Measurements from ENCODE around the gene UVSSA. TPM values are rescaled to one million over a fixed set of nuclear protein-coding genes. Genes with fewer than 3 reads are reported as not detected.
"Not testable (repeated sequence)": the region's sequence is repeated elsewhere in the genome, so short reads cannot be mapped to it uniquely, and the experiment has no call there.

Gene UVSSA
- polyA plus RNA-seq, 1 of the 3 experiments (the other 2 are of a cell fraction) = 14.9 TPM

DNA sequence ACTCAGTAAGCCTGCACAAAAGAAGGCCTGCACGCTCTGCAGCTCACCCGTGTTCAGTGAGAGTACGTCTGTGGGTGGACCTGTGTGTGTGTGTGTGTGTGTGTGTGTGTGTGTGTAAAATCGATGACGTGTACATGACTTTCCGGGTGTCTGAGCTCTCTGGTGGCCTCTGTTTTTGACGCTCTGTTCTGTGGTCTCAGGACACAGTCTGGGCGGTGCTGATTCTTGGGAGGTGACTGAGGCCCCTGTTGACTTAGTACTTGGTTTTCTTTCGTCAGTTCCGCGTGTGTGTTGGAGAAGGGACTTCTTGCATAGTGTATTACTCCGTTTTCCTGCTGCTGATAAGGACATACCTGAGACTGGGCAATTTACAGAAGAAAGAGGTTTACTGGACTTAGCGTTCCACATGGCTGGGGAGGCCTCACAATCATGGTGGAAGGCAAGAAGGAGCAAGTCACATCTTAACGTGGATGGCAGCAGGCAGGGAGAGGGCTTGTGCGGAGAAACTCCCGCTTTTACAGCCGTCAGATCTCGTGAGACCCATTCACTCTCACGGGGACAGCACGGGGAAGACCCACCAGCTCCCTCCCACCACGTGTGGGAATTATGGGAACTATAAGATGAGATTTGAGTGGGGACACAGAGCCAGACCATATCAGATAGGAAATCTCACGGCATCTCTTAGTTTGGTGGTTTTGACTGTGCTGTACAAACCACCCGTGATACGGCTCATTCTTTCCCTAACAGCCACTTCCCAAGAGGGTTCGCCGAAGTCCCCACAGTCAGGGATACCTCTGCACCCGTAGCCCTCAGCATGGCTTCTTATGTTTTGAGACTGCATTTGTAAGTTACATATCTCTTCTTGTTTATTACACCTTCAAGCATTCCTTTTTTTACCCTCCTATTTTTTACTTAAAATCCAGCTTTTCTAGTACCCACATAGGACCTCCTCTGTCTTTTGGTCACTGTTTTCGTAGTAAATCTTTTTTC lies 24.5 kb downstream of the UVSSA start:
- DNase-seq = no peak
- peaks cover 9 to 50% of the 10 kb centered on the region in 2 experiments for H3K36me3 ChIP-seq (replicated peaks in 1 of 2; ENCODE audit: control insufficient read depth in 1 of 2, insufficient read depth in 2 of 2, low read length in 1 of 2)
- WGBS (ENCODE audit: low lambda C conversion rate) = 95% methylated on average over 23 of the region's 28 CpGs
- no peak overlapping the region for H3K4me2 ChIP-seq
- no peak overlapping the region for H3K27ac ChIP-seq (ENCODE audit: low read depth in 2 of 2, low read length in 1 of 2)
- no peaks in the 10 kb centered on the region for H3K79me2 ChIP-seq (ENCODE audit: insufficient read depth)
- no peaks in the 10 kb centered on the region for H3K9me2 ChIP-seq
- no peaks in the 10 kb centered on the region for H4K20me1 ChIP-seq (ENCODE audit: insufficient read depth)
- ChIA-PET CTCF (interaction anchor here (1.5 to 3.9 kb wide), 3 partner anchors 15 to 258 kb away, joined by 5 to 18 read pairs (median 5); no protein-coding TSS in a partner anchor), POLR2A (no interaction called here)
- no peak overlapping the region for H2AFZ ChIP-seq (ENCODE audit: low read depth)
- H3K4me1 ChIP-seq (ENCODE audit: control insufficient read depth in 1 of 2, insufficient read depth in 2 of 2, low read depth in 1 of 2, low read length in 1 of 2) = no peaks in the 10 kb centered on the region
- TF ChIP-seq RCOR1 (IDR thresholded peaks at IDR 0.05; ENCODE audit: low read length) = no peak
- no peaks in the 10 kb centered on the region for H3K27me3 ChIP-seq (ENCODE audit: insufficient read depth)
- no peaks in the 10 kb centered on the region for H3K9me3 ChIP-seq
- no peak overlapping the region for H3K9ac ChIP-seq
- no peak overlapping the region for H3K4me3 ChIP-seq (ENCODE audit: low read depth in 2 of 2, low read length in 1 of 2)
- H3F3A ChIP-seq (replicated peaks; ENCODE audit: insufficient read depth) = no peaks in the 10 kb centered on the region

DNA sequence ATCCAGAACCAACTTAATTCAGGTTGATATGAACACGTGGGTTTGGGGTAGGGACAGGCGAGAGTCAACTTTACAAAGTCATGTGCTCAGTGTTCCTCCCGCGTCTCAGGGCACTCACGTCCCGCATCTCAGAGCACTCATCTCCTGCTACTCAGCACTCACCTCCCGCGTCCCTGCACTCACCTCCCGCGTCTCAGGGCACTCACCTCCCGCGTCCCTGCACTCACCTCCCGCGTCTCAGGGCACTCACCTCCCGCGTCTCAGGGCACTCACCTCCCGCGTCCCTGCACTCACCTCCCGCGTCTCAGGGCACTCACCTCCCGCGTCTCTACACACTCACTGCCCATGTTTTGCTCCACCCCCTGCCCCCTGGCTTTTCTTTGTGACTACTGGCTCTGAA lies 25.6 kb downstream of the UVSSA start:
- H3K9me3 ChIP-seq; H3K79me2 ChIP-seq (ENCODE audit: insufficient read depth); H2AFZ ChIP-seq (ENCODE audit: low read depth); H3K4me3 ChIP-seq (ENCODE audit: low read depth in 2 of 2, low read length in 1 of 2); H3F3A ChIP-seq (replicated peaks; ENCODE audit: insufficient read depth); H3K4me1 ChIP-seq (ENCODE audit: control insufficient read depth in 1 of 2, insufficient read depth in 2 of 2, low read depth in 1 of 2, low read length in 1 of 2); DNase-seq; H3K27me3 ChIP-seq (ENCODE audit: insufficient read depth); H3K9ac ChIP-seq; H3K4me2 ChIP-seq; POLR2A ChIA-PET; H3K27ac ChIP-seq (ENCODE audit: low read depth in 2 of 2, low read length in 1 of 2); H4K20me1 ChIP-seq (ENCODE audit: insufficient read depth); H3K9me2 ChIP-seq: not testable (repeated sequence)
- CTCF ChIA-PET = interaction anchor here (1.1 to 1.9 kb wide), 2 partner anchors 141 to 257 kb away, joined by 3 to 7 read pairs; no protein-coding TSS in a partner anchor
- peaks cover 9 to 51% of the 10 kb centered on the region in 2 experiments for H3K36me3 ChIP-seq (replicated peaks in 1 of 2; ENCODE audit: control insufficient read depth in 1 of 2, insufficient read depth in 2 of 2, low read length in 1 of 2)
- WGBS (ENCODE audit: low lambda C conversion rate) = 86% methylated on average over 22 of the region's 22 CpGs

DNA sequence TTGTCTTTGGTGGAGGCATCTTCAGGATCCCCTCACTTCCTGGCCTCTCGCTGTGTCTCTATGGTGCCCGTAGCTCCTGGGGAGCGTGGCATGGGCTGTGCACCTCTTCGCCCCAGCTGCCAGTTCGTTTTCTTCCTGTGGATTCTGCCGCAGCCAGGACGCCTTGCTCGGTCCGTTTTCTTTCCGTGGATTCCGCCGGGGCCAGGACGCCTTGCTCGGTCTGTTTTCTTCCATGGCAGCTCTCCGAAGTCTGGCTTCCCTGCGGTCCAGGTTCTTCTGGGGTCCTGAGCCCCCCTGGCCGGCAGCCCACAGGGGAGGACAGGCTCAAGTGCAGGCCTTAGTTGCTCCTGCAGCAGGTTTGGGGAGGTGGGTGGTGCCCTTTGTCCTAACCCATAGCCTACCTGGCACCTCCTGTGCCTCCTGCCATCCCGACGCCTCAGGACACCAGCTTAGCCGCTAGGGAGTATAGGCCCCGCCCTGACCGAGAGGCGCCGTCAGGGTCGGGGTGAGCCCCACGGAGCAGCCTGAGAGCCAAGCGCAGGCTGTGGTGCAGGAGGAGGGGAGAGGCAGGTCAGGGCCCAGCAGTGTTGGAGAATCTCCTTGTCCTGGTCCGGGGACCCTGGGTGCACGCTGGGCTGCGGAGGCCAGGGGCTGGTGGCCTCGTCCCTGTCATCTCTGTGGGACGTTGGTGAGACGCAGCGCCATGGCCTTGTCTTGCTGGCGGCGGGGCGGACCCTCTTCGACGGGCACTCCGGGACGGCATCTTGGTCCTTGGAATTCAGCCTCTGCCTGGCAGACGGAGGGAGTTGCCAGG lies 27.1 kb downstream of the UVSSA start:
- ChIA-PET POLR2A (no interaction called here), CTCF (interaction anchor here (0.8 to 1.9 kb wide), 3 partner anchors 18 to 255 kb away, joined by 3 to 7 read pairs (median 4); no protein-coding TSS in a partner anchor)
- Histone ChIP-seq H3K36me3 (replicated peaks in 1 of 2; ENCODE audit: control insufficient read depth in 1 of 2, insufficient read depth in 2 of 2, low read length in 1 of 2) (peaks cover 9 to 44% of the 10 kb centered on the region in 2 experiments), H3K27me3 (ENCODE audit: insufficient read depth) (no peaks in the 10 kb centered on the region), H3K9ac (no peak overlapping the region), H3K9me2 (no peaks in the 10 kb centered on the region), H3K4me2 (no peak overlapping the region), H3K27ac (ENCODE audit: low read depth in 2 of 2, low read length in 1 of 2) (no peak overlapping the region), H3K4me3 (ENCODE audit: low read depth in 2 of 2, low read length in 1 of 2) (no peak overlapping the region), H3F3A (replicated peaks; ENCODE audit: insufficient read depth) (no peaks in the 10 kb centered on the region), H3K79me2 (ENCODE audit: insufficient read depth) (no peaks in the 10 kb centered on the region), H3K9me3 (no peaks in the 10 kb centered on the region), H3K4me1 (ENCODE audit: control insufficient read depth in 1 of 2, insufficient read depth in 2 of 2, low read depth in 1 of 2, low read length in 1 of 2) (no peaks in the 10 kb centered on the region), H4K20me1 (ENCODE audit: insufficient read depth) (no peaks in the 10 kb centered on the region), H2AFZ (ENCODE audit: low read depth) (no peak overlapping the region)
- WGBS (ENCODE audit: low lambda C conversion rate) = 98% methylated on average over 28 of the region's 42 CpGs
- DNase-seq = no peak
- TF ChIP-seq, protein P1, sequence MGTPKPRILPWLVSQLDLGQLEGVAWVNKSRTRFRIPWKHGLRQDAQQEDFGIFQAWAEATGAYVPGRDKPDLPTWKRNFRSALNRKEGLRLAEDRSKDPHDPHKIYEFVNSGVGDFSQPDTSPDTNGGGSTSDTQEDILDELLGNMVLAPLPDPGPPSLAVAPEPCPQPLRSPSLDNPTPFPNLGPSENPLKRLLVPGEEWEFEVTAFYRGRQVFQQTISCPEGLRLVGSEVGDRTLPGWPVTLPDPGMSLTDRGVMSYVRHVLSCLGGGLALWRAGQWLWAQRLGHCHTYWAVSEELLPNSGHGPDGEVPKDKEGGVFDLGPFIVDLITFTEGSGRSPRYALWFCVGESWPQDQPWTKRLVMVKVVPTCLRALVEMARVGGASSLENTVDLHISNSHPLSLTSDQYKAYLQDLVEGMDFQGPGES (IDR thresholded peaks at IDR 0.05; ENCODE audit: low read depth, low read length) = no peak
- no peak for TF ChIP-seq FOSL2 (IDR thresholded peaks at IDR 0.05; ENCODE audit: borderline replicate concordance, low read depth)
- no peak for TF ChIP-seq SMC3 (IDR thresholded peaks at IDR 0.05; ENCODE audit: low read depth, low read length)
- no peak for TF ChIP-seq TAF1 (IDR thresholded peaks at IDR 0.05; ENCODE audit: borderline replicate concordance, low read depth, low read length)

Measured in SK-N-SH (cell line).